Suprapubic skin (tissue), 4 donors: ENCODE measurements around the gene GARIN5A.

Source experiments
- CTCF ChIP-seq, 2 donors: fragments of 200-600 bp in 1 of 2; fragments of 450-650 bp in 1 of 2; sonication (generic) in 1 of 2; IDR thresholded peaks; one replicate each; pipeline ENCODE4 v1.5.1; 2016 to 2019; ENCODE audit warnings: antibody characterized with exemption in 2 of 2, mild to moderate bottlenecking in 1 of 2, moderate library complexity in 1 of 2
- EP300 ChIP-seq: sonication (generic); formaldehyde crosslinking; IDR thresholded peaks from one replicate; pipeline ENCODE4 v1.6.1; 2017; ENCODE audit warnings: antibody characterized with exemption
- POLR2A ChIP-seq, 2 donors: fragments of 450-650 bp; IDR thresholded peaks; one replicate each; pipeline ENCODE4 v1.6.1; 2017; ENCODE audit warnings: antibody characterized with exemption in 2 of 2, mild to moderate bottlenecking in 2 of 2, moderate library complexity in 2 of 2
- POLR2AphosphoS5 ChIP-seq, 3 donors: sonication (generic); formaldehyde crosslinking; IDR thresholded peaks; one replicate each; pipeline ENCODE4 v1.6.1; 2017; ENCODE audit warnings: antibody characterized with exemption in 3 of 3

GRCh38 chr19:50516456-50516855 is 39.8 kb upstream of the GARIN5A start:
- TF ChIP-seq CTCF (IDR thresholded peaks at IDR 0.05): no peak
- TF ChIP-seq POLR2A (IDR thresholded peaks at IDR 0.05): no peak
- no peak for TF ChIP-seq POLR2AphosphoS5 (IDR thresholded peaks at IDR 0.05)
- no peak for TF ChIP-seq EP300
